ENCODE data around the gene MED14. TPM values are rescaled to one million over a fixed set of nuclear protein-coding genes. Genes with fewer than 3 reads are reported as not detected.

Gene MED14
- 11.3 and 17.5 TPM in 2 replicates for total RNA-seq

DNA sequence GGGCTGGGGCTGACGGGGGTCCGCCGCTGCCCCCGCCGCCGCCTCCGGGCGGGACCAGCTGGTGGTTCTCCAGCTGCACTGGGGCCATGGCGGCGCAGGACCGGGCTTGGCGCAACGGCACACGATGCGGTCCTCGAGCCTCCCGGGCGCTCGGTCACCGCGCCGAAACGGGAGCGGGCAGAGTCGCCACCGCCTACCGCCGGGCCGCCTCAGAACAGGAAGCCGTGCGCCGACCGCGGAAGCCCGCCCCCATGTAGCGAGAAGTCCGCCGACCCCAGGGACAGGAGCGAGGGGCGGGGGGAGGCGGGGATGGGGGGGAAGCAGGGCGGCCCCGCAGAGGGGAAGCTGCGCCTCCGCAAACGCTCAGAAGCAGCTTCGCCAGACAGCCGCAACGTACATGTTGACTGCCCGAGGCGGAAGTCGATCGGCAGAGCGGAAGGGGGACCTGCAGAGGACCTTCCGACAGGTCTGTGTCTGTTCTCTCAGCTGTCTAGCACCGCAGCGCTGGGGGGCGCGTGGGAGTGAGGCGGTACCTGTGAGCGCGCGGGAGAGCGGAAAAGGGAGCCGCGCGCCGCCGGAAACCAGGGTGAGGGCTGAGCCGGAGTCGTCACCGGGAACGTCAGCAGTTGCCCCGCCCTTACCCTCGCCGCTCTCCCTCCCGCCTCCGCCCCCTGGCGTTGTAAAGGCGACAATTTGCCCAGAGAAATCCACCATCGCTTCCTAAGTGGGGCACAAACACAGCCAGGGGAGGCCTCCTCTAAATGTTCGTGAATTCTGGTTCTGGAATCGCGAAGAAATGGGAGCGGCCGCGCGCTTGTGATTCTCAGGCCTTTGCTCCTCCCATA, at the start of gene MED14:
TSS of gene MED14 (minus strand) at position 218 of the 845 bp plus-strand sequence. CDS start at position 88, 130 bp downstream.

DNA sequence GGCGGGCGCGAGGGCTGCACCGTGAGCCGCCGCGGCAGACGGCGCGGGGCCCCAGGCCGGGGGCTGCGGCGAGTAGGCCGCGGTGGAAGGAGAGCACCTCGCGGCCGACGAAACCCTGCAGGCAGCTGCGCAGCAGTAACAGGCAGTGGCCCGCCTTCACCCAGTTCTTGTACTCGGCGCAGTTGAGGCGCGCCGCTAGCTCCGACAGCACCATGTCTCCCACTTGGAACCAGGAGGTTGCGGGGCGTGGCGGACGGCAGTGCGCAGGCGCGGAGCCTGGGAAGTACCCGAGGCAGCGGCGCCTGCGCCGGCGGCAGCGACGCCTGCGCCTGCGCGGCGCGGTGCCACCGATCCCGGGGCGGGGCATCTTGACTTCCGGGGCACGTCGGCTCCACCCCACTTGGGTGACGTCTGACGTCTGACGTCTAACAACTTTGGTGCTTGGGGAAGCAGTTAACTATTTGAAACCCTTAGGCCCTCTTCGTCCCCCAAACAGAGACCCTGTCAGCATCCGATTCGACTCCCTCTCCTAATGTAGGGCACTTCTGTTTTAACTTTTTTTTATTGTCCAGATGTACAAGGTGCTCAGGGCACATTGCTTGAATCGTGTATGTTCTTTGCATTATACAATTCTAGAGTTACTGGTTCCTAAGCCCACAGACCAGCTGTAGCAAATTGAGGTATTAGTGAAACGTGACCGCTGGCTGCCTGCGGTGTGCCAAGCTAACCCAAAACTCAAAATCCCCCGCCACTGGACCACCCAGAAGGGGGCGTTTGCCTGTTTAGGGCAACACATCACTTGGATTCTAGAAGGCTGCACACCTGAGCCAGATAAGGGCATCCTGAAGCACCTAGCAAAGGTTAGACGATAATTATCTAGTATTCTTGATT, 87.8 kb downstream of the MED14 start, which contains the start of gene CXorf38:
TSS of gene CXorf38 (minus strand) at position 255 of the 891 bp plus-strand sequence. CDS start at position 214, 41 bp downstream.

DNA sequence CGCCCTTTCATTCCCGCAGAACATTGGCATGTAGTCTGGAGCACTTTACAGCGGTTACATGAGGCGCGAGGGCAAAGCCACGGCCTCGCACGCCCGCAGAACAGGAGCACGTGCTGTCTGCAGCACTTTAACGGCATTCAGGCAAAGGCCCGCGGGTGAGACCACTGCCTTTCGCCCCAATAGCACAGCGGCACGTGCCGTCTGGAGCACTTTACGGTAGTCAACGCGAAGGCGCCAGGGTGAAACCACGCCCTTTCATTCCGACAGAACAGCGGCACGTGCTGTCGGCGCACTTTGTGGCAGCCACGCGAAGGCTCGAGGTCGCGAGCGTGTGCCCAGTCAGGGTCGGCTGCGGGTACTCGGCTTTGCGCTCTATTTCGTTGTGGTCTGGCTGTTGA, 112.2 kb downstream of the MED14 start, which contains the start of gene MPC1L:
TSS of gene MPC1L (plus strand) at position 290 of the 398 bp plus-strand sequence. CDS start 138 bp downstream, outside the sequence.

Other genes with a start within 250 kb of the MED14 start
- 105 and 227 TPM in 2 replicates for gene ATP6AP2, start 154.6 kb downstream of the MED14 start, total RNA-seq
- not detected in 2 replicates for gene MPC1L, start 112.1 kb downstream of the MED14 start, total RNA-seq
- gene CXorf38, start 88.0 kb downstream of the MED14 start, total RNA-seq, result 9.6 and 12.5 TPM in 2 replicates

Data from regular cardiac myocyte (primary cell).